Measurements from ENCODE around the gene CTBP2.
"Not testable (repeated sequence)": the region's sequence is repeated elsewhere in the genome, so short reads cannot be mapped to it uniquely, and the experiment has no call there.

CTBP2 gene

GRCh38 chr10:125060482-125060825 lies 99.9 kb downstream of the CTBP2 start:
- no peak for DNase-seq

DNA sequence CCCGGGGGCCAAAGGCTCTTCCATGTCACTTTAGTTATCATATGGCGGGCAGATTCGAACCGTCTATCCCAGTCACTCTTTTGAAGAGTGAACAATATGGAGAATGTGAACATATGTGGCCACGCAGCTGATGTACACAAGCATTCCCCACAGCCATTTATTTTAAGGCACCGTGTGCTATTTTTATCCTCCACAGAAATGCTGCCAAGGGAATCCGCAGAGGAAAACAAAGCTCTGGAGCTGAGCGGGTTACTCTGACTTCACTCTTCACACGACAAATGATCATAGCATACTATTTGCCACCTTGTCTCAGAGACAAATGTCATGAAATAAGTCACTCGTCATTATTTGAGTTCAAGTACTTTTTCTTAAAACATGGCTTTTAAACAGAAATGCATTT lies 100.3 kb downstream of the CTBP2 start:
- DNase-seq, result no peak

- not testable (repeated sequence) for DNase-seq
Measured at GRCh38 chr10:125059348-125059747, 101.0 kb downstream of the CTBP2 start.

GRCh38 chr10:125057158-125058001 lies 103.0 kb downstream of the CTBP2 start:
- peak in 1 of 2 donors; percentile 38 for DNase-seq

DNA sequence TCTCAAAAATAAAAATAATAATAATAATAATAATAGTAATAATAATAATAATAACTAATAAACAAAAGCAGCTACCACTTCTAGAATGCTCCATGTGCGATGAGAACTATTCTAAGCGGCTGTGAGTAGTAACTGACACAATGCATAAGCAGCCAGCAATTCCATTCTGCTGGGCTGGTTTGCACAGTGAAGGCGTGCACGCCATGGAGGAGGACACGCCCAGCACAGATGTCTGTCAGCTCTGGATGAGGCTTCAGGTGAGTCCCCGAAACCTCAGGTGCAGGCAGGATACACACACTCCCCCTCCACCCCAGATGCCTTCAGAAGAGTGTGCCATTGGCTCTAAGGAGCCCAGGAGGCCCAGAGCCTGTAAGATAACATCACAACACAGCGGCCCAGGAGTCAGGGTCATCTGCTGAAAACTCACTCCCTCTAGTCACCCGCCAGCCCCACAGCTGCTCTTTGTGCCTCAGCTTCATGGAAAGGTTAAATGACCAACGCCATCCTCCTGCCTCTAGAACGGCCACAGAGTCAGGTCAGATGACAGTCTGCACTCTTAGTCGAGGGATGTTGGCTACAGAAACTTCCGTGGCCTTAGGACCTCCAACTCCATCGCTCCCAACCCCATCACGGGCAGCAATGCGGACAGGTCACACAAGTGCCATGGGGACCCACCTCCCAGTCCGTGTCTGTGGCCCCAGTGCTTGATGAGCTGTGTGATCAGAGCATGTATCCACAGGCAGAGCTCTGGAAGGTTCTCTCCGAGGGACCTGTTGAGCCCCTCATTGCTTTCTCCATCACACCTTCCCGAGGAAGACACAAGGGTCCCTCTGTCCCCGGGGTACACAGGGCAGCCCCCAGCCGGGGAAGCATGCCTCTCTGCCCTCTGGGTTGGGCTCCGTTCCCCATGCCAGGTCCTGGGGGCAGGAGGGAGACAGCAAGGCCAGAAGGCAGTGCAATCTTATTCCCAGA lies 103.9 kb downstream of the CTBP2 start:
- DNase-seq, result no peak

- no peak for DNase-seq
Measured at GRCh38 chr10:125055446-125055845, 104.9 kb downstream of the CTBP2 start.

GRCh38 chr10:125054669-125055268 lies 105.6 kb downstream of the CTBP2 start:
- no peak for DNase-seq

DNA sequence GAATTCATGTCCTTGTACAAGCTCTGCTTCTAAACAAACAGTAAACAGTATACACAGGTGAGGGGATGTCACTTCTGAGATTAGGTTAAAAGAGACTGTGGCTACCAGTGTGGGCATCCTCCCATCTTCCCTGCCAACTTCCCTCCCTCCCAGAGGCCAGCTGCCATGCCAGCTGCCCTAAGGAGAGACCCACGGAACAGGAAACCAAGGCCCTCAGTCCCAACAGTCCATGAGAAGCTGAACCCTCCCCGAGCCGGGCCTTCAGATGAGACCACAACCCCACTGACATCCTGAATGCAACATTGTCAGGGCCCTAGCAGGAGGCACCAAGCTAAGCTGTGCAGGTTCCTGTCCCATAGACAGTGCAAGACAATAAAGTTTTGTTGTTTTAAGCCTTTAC lies 106.1 kb downstream of the CTBP2 start:
- no peak for DNase-seq

- no peak for DNase-seq
Measured at GRCh38 chr10:125052146-125052545, 108.2 kb downstream of the CTBP2 start.

GRCh38 chr10:125050383-125050782 lies 110.0 kb downstream of the CTBP2 start:
- no peak for DNase-seq

DNA sequence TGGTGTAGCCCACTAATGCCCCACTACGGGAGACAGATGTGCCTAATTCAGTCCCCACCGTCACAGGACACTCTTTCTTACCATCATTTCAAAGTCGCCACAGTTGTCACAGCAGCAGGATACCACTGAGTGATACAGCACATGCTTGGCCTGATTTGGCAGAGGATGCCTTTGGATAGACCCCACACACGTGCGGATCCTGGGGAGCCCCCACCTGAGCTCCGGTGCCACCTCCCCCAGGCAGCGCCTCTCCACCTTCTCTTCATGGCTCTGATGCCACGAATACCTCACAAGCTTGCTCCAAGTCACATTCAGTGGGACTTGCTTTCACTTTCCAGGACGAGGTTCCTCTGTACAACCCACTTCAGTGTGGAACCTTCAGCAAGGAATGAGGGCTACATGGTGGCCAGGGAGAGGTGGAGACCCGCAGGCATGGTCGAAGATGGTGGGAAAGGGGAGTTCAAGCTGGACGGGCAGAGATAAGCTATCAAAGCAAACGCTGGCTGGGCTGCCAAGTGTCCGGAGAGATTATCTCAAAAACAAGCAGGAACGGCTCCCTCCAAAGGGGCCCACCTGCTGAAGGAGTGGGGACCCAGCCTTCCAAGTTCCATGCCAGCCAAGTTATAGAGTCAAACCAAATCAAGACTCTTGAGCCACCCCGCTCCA lies 111.0 kb downstream of the CTBP2 start:
- DNase-seq, result no peak

DNA sequence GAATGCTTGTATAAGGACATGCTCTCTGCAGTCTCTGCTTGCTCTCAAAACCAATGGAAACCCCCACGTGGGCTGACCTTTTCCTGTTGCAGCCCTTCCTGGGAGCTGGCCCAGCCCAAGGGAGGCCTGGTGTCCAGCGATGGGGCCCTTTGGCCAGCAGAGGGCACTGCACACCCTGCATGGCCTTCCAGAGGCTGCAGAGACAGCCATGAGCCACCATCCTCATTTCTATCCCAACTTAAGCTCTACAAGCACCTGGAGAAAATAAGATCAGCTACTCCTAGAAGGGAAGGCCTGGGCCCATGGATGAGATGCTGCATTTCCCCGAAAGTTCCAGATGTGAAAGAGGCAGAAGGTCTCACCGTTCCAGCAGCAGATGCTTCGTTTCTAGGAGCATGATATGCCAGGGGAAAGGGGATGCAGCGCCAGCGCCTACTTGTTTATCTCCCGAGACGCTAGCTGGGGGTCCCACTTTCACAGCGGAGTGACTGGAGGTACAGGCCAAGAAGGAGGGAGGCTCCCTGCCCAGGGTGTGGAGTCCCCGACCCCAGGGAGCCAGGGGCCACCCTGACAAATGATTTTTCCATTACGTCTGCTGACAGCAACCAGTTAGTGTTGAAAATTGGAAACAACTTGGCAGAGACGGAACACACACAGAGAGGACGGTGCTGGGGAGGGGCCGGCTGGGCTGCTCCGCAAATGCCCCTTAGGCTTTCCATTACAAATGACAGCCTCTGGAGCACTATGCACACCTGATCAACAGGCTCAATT lies 112.1 kb downstream of the CTBP2 start:
- DNase-seq, result peak; percentile 42 to 57

DNA sequence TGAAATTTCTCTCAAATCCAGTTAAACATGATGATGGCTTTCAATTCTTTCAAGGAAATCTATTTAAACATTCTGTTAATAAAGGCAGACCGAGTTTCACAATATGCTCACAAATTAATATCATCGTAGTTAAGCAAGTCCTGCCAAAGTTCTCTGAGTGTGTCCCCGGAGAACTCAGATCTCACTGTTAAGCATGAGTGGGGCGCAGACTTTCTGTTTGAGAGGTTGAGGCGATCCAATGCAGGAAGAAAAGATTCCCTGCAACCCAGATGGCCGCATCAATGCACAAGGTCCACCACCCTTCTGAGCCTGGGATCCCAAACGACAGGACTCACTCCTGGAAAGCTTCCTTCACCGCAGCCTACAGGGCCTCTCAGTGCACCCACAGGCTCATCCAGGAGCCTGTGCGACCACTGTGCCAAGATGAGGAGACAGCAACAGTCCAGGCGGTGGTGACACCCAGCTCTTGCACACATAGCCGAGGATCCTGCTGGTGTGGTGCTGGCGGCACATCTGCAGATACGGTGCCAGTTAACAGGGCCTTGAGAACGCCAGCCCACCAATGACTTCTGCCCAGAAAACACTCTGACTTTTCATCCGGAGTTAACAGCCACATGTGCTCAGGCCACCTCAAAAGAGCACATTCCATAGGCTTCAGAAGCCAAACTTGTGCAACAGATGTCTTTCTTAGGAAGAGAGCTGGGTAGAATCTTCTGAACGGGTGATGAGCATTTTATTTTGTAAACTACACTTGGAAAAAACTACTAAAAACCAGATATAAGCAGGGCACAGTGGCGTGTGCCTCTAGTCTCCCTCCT lies 116.3 kb downstream of the CTBP2 start:
- DNase-seq, result no peak

DNA sequence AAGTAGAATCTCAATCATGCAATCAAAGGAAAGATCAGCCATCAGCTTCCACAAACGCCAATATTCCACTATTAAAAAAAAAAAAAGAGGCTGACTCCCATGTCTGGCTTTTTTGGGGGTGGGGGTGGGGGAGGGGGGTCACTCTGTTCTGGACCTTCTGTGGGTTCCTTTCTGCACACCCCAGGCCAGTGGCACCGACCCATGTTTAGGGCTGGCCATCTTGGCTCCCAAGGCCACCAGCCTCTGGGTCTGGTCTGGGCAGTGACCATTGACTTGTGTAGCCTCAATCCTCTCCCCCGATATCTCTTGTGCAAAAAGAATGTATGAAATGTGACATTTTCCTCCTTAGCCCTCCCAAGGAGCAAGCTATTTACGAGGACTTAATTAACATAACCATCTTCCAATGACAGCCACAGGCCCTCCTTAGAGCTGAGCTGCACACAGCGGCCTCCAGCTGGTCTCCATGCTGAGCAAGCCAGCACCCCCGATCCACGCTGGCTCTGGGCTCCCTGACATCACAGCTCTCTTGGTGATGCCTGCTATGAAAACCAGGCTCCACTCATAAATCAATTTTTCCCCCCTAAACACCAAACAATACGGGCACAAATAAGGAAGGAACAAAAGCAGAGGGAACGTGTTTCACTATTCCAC lies 118.4 kb downstream of the CTBP2 start:
- DNase-seq, result no peak

GRCh38 chr10:125039354-125039769 lies 121.0 kb downstream of the CTBP2 start:
- no peak for DNase-seq

DNA sequence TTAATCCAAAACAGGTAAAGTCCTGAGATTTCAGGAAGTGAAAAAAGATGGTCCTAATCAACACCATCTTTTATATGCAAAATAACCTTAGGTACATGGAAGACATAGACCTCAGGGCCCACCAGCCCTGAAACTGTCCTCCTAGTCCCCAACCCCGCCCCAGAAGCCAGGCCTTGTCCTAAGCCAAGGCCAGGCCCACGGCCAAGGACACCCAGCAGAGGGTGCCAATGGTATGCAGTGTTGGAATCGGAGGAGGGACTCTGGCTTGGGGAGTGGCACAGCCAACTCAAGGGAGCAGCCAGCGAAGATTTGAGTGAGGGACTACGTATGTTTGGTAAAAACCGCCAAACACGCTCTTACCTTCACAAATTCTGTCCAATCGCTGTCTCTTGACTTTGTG lies 121.7 kb downstream of the CTBP2 start:
- DNase-seq, result no peak

DNA sequence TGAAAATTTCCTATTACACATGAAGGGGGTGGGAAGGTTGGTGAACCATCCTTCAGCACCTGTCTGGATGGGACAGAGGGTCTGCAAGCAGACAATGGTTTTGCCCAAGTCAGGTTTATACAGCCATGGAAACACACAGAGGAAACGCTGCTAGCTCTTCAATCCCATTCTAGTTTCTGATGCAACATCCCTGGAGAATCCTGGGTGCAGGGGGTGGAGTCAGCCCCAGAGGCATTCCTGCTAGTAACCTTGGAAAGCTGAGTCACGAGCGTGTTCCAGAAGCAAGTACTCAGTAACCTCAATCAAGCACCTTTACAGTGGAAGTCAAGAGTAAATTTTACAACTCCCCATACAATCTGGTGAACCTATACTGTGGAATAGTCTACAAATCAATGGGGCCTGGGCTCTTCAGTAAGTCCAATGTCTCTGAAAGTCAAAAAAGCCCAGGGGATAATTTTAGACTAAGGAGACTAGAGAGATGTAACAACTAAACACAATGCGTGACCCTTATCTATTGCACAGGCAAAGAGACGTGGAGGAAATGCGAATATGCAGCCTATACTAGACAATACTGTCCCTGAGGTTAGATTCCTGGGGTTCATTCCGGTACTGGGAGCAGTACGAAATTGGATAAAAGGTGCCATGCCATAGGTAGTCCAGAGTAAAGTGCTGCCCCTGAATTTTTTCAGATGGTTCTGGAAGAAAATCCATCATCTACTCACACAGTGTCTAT lies 123.1 kb downstream of the CTBP2 start:
- no peak for DNase-seq

DNA sequence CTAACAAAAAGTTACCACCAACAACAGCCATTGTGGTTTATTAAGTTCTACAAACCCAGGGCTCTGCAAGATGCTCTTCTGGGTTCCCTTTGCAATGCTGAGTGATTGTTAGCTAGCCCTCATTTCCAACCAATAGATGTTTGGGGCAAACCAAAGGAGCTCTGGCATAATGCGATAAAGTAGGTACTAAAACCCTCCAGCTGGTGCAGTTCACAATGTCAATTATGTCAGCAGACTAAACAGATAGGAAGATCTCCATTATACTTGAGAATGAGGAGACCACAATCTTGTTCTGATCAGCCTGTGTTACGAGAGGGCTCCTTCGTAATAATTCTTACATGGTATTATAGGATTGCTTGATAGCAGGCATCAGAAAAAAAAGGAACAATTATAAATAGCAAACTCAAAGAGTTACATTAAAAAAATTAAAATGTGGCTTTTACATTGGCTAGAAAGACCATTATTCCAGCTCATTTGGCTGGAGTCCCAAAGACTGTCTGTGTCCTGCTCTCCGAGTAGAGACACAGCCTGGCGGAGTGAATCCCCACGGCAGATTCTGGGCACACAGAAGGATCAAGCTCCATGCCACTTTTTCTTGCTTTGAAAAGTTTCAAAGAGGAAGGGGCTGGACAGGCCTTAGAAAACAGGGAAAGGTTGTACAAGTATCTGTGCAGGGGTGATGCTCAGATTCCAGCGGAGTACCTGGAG lies 124.6 kb downstream of the CTBP2 start:
- no peak for DNase-seq

DNA sequence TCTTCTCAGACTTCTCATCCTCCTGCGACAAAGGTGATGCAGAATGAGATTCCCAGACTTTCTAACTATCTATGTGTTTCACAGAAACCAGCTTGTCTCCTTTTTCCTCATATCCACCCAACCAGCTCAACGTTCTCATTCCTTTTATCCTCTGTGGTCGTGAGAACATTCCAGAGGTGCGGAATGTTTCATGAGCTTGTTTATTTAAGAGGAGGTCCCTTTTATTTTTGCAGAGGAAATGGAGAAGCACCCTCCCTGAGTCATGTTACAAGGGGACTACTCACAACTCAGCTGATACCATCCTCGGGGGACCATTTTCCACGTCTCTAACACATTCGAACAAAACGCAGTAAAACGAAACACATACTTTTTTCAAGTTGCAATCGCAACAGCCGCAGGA lies 125.2 kb downstream of the CTBP2 start:
- no peak for DNase-seq
